Lower lobe of right lung (tissue), 2 donors: ENCODE data around the gene FAM219A. TPM values are rescaled to one million over a fixed set of nuclear protein-coding genes. Genes with fewer than 3 reads are reported as not detected.

ENCODE experiments used
- ATAC-seq, 2 donors: fragments of 200-7000 bp; cut with Tn5 transposase; one replicate each; pipeline ENCODE4 v1.9.1; 2020 to 2022; ENCODE audit warnings: mild to moderate bottlenecking in 2 of 2, moderate library complexity in 2 of 2
- DNase-seq: peaks from one replicate; pipeline ENCODE4 v3.0.0-alpha.2; 2020
- H3K27ac ChIP-seq: fragments of 200-600 bp; one replicate; pipeline ENCODE4 v1.8.0; 2022
- H3K27me3 ChIP-seq: fragments of 200-600 bp; one replicate; pipeline ENCODE4 v1.8.0; 2022; ENCODE audit warnings: low read depth
- H3K36me3 ChIP-seq: fragments of 200-600 bp; one replicate; pipeline ENCODE4 v1.8.0; 2022; ENCODE audit warnings: mild to moderate bottlenecking
- H3K4me1 ChIP-seq: fragments of 200-600 bp; one replicate; pipeline ENCODE4 v1.8.0; 2022
- H3K4me3 ChIP-seq: fragments of 200-600 bp; one replicate; pipeline ENCODE4 v1.8.0; 2022; ENCODE audit warnings: mild to moderate bottlenecking
- H3K9me3 ChIP-seq: fragments of 200-600 bp; one replicate; pipeline ENCODE4 v1.8.0; 2022
- CTCF ChIP-seq: fragments of 200-600 bp; IDR thresholded peaks from one replicate; pipeline ENCODE4 v1.8.0; 2022; ENCODE audit warnings: antibody characterized with exemption, mild to moderate bottlenecking
- intact Hi-C: fragments of 100-400 bp; cut with DNase I; formaldehyde crosslinking; loops from one replicate; pipeline ENCODE4 v1.11.0; 2022
- total RNA-seq: library from RNA; stranded (reverse); fragmentation: NEBNext Ultra II Directional; extraction: Animal tissue kit (Norgen Biotek cat#: 25700); gene quantifications from one replicate; pipeline ENCODE4 v1.2.1, GENCODE V29; 2021
- donor health status: DM: no; HTN: yes; CAD: no; lungs with severe emphysema.

Gene FAM219A
- total RNA-seq, 1 donor from 2014 or later, result 24.5 TPM

GRCh38 chr9:34459356-34459755 lies 986 bp upstream of the FAM219A start:
- intact Hi-C loops, result no loop called here
- TF ChIP-seq CTCF, result no peak
- H3K9me3 ChIP-seq, result no peaks in the 10 kb centered on the region
- H3K36me3 ChIP-seq, result no peaks in the 10 kb centered on the region
- no peaks in the 10 kb centered on the region for H3K27me3 ChIP-seq
- ATAC-seq, result no peak
- H3K27ac ChIP-seq, result no peak overlapping the region
- H3K4me1 ChIP-seq, result peaks cover 27% of the 10 kb centered on the region
- no peak for DNase-seq
- H3K4me3 ChIP-seq, result no peak overlapping the region

GRCh38 chr9:34458959-34459340 lies 580 bp upstream of the FAM219A start:
- Histone ChIP-seq H3K36me3 (no peaks in the 10 kb centered on the region), H3K4me3 (peak overlapping the region; percentile 76), H3K9me3 (no peaks in the 10 kb centered on the region), H3K4me1 (peaks cover 27% of the 10 kb centered on the region), H3K27ac (no peak overlapping the region), H3K27me3 (no peaks in the 10 kb centered on the region)
- DNase-seq (no peak), ATAC-seq (no peak)
- no peak for TF ChIP-seq CTCF
- intact Hi-C loops, result no loop called here

- intact Hi-C loops, result no loop called here
- peaks cover 27% of the 10 kb centered on the region for H3K4me1 ChIP-seq
- H3K9me3 ChIP-seq, result no peaks in the 10 kb centered on the region
- H3K4me3 ChIP-seq, result peak overlapping the region; percentile 76
- ATAC-seq (peak; percentile 28 to 55), DNase-seq (peak; percentile 68)
- TF ChIP-seq CTCF, result no peak
- H3K27me3 ChIP-seq, result no peaks in the 10 kb centered on the region
- H3K27ac ChIP-seq, result peak overlapping the region; percentile 81
- H3K36me3 ChIP-seq, result no peaks in the 10 kb centered on the region
Observed at GRCh38 chr9:34457266-34458012, 931 bp downstream of the FAM219A start.

GRCh38 chr9:34456746-34457145 lies 1.6 kb downstream of the FAM219A start:
- intact Hi-C loops, result no loop called here
- Histone ChIP-seq H3K4me3 (peak overlapping the region; percentile 76), H3K9me3 (no peaks in the 10 kb centered on the region), H3K4me1 (peaks cover 27% of the 10 kb centered on the region), H3K27me3 (no peaks in the 10 kb centered on the region), H3K27ac (peak overlapping the region; percentile 81), H3K36me3 (no peaks in the 10 kb centered on the region)
- DNase-seq (no peak), ATAC-seq (no peak)
- TF ChIP-seq CTCF, result no peak

GRCh38 chr9:34456151-34456550 lies 2.2 kb downstream of the FAM219A start:
- Histone ChIP-seq H3K27ac (no peak overlapping the region), H3K36me3 (no peaks in the 10 kb centered on the region), H3K4me3 (no peak overlapping the region), H3K9me3 (no peaks in the 10 kb centered on the region), H3K4me1 (peaks cover 27% of the 10 kb centered on the region), H3K27me3 (no peaks in the 10 kb centered on the region)
- no peak for ATAC-seq
- DNase-seq, result no peak
- no peak for TF ChIP-seq CTCF
- intact Hi-C loops, result no loop called here
